Measurements from ENCODE around the gene NACA.

Gene NACA

DNA sequence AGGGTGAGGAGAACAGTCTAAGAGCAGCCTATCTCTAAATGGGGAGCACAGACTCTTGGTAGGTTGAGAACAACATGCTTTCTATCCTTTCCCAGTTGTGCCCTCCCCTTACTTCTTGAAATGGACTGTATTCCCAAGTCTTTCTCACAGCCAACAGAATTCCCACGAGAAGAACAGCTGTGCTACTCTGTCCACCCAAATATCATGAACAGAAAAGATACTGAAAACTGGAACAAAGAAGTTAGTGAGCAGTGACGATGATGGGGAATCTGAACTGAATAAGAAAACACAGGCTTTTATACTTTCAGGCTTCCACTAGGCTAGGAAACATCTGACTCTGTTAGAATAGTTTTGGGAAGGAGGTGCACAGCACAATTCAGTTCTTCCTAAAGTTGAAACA, 3.4 kb downstream of the NACA start:
- H3K4me3 ChIP-seq = peak overlapping the region; percentile 85 to 98 (median 88); a peak in 18 of 20 replicates
- H3K4me1 ChIP-seq = peaks cover 61 to 78% (median 70%) of the 10 kb centered on the region in 10 experiments
- H3K27ac ChIP-seq = peak overlapping the region; percentile 12 to 97 (median 90); a peak in 21 of 22 replicates
- H3K4me2 ChIP-seq = peak overlapping the region; percentile 84 to 98 (median 93)
- TF ChIP-seq Cebpa-rat (IDR thresholded peaks at IDR 0.05) = no peak
- peak overlapping the region; percentile 90 to 99 (median 96); a peak in 21 of 22 replicates for H3K9ac ChIP-seq
- no peaks in the 10 kb centered on the region for H3K27me3 ChIP-seq
- H4K20me1 ChIP-seq = peaks cover 63 to 78% (median 72%) of the 10 kb centered on the region in 11 experiments
- H3K36me3 ChIP-seq = peaks cover 48 to 72% (median 67%) of the 10 kb centered on the region in 11 experiments
- H3K9me3 ChIP-seq (replicated peaks in 1 of 11) = no peaks in the 10 kb centered on the region

DNA sequence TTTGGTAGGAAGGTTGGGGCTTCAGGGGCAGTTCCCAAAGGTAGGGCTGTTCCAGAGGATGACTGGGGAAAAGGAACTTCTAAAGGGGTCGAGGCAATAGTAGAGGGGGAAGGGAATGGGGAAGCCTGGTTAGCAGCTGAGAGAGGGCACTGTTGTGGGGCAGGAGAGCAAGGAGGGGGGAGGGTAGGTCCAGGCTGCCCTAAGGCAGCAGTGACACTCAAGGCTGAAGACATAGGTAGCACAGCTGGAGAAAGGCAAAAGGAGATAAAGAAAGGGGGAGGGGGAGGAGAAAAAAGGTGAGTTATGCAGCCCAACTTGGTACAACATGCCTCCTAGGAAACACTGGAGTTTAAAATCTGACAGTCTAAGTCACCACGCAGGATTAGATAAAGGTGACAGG, 3.9 kb downstream of the NACA start:
- H3K9me3 ChIP-seq (replicated peaks in 1 of 11) = no peaks in the 10 kb centered on the region
- TF ChIP-seq Cebpa-rat (IDR thresholded peaks at IDR 0.05) = no peak
- no peaks in the 10 kb centered on the region for H3K27me3 ChIP-seq
- peak overlapping the region; percentile 12 to 97 (median 90); a peak in 21 of 22 replicates for H3K27ac ChIP-seq
- H4K20me1 ChIP-seq = peaks cover 68 to 83% (median 77%) of the 10 kb centered on the region in 11 experiments
- H3K36me3 ChIP-seq = peaks cover 53 to 75% (median 72%) of the 10 kb centered on the region in 11 experiments
- peak overlapping the region; percentile 90 to 99 (median 96); a peak in 21 of 22 replicates for H3K9ac ChIP-seq
- H3K4me3 ChIP-seq = peak overlapping the region; percentile 85 to 98 (median 88); a peak in 18 of 20 replicates
- peak overlapping the region; percentile 84 to 98 (median 93) for H3K4me2 ChIP-seq
- H3K4me1 ChIP-seq = peaks cover 61 to 78% (median 70%) of the 10 kb centered on the region in 10 experiments

DNA sequence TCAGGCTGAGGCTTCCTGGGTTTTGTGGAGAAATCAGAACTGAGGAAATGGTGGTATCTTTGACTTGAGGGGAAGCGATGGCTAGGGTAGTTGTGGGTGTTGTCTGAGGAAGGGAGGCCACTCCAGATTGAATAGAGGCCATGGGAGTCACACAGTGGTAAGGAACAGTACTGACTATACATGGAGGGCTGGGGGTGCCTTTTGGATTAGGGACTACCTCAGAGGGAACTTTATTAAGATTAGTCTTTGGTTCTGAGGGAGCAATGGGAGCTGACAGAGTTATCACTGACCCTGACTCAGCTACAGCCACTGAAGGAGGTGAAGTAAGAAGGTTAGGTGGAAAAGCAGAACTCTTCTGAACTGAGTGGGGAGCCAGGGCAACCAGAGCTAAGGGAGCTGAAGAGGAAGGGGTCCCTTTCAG, 4.4 kb downstream of the NACA start:
- H3K27ac ChIP-seq = peak overlapping the region; percentile 12 to 97 (median 90); a peak in 21 of 22 replicates

DNA sequence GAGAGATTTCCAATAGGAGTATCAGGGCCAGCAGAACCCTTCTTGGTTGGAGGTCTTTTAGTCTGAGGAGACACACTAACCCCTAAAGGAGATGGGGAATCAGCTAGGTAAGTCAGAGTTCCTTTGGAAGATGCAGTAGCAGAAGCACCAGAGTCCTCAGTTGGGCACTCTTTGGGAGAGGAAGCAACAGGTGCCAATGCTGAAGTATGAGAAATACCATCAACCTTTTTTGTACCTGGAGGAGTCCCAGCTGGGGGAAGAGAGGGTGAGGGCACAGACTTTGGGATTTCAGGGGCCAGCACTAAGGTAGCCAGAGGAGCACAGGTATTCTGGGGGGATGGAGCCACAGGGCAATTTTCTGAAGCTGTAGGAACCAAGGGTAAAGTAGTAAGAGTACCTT, 6.0 kb downstream of the NACA start:
- Histone ChIP-seq H4K20me1 (peaks cover 89 to 100% (median 99%) of the 10 kb centered on the region in 11 experiments), H3K36me3 (peaks cover 74 to 91% (median 88%) of the 10 kb centered on the region in 11 experiments), H3K4me2 (peak overlapping the region; percentile 84 to 98 (median 93)), H3K4me3 (peak overlapping the region in 3 of 10 experiments; percentile 14 to 25 (median 18); a peak in 4 of 20 replicates), H3K27me3 (no peaks in the 10 kb centered on the region), H3K27ac (peak overlapping the region in 9 of 11 experiments; percentile 5 to 97 (median 48); a peak in 12 of 22 replicates), H3K4me1 (peaks cover 57 to 79% (median 69%) of the 10 kb centered on the region in 10 experiments), H3K9ac (peak overlapping the region in 8 of 11 experiments; percentile 7 to 59 (median 44); a peak in 9 of 22 replicates), H3K9me3 (replicated peaks in 1 of 11) (no peaks in the 10 kb centered on the region)
- no peak for TF ChIP-seq Cebpa-rat (IDR thresholded peaks at IDR 0.05)

More for the DNA sequence above, 4.4 kb downstream of the NACA start:
- Histone ChIP-seq H3K4me1 (peaks cover 57 to 78% (median 68%) of the 10 kb centered on the region in 10 experiments), H3K9ac (peak overlapping the region; percentile 22 to 99 (median 96); a peak in 20 of 22 replicates), H3K27me3 (no peaks in the 10 kb centered on the region), H4K20me1 (peaks cover 73 to 87% (median 82%) of the 10 kb centered on the region in 11 experiments), H3K36me3 (peaks cover 58 to 80% (median 77%) of the 10 kb centered on the region in 11 experiments), H3K9me3 (replicated peaks in 1 of 11) (no peaks in the 10 kb centered on the region), H3K4me3 (peak overlapping the region; percentile 85 to 98 (median 88); a peak in 15 of 20 replicates), H3K4me2 (peak overlapping the region; percentile 84 to 98 (median 93))
- TF ChIP-seq Cebpa-rat (IDR thresholded peaks at IDR 0.05) = no peak

DNA sequence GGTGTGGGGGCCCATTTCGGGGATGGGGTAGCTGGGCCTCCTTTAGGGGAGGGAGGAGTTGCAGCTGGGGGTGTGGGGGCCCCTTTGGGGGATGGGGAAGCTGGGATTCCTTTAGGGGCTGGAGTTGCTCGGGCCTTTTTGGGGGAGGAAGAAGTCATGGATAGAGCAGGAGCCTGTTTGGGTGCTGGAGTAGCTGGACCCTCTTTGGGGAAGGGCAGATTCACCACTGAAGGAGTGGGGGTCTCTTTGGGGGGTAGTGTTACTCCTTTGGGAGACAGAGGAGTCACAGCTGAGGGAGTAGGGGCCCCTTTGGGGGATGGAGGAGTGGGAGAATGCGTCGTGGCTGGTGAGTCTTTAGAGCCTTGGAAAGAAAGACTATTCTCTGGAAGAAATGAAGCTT, 6.5 kb downstream of the NACA start:
- Histone ChIP-seq H3K9ac (peak overlapping the region in 7 of 11 experiments; percentile 7 to 59 (median 45); a peak in 8 of 22 replicates), H3K27me3 (no peaks in the 10 kb centered on the region), H3K4me1 (peaks cover 57 to 79% (median 69%) of the 10 kb centered on the region in 10 experiments), H3K4me2 (peak overlapping the region; percentile 84 to 98 (median 93)), H3K4me3 (no peak overlapping the region; a peak in 2 of 20 replicates), H3K27ac (peak overlapping the region in 8 of 11 experiments; percentile 6 to 97 (median 34); a peak in 8 of 22 replicates), H3K9me3 (replicated peaks in 1 of 11) (no peaks in the 10 kb centered on the region), H4K20me1 (peaks cover 89 to 100% (median 99%) of the 10 kb centered on the region in 11 experiments), H3K36me3 (peaks cover 75 to 91% (median 88%) of the 10 kb centered on the region in 11 experiments)
- no peak for TF ChIP-seq Cebpa-rat (IDR thresholded peaks at IDR 0.05)

DNA sequence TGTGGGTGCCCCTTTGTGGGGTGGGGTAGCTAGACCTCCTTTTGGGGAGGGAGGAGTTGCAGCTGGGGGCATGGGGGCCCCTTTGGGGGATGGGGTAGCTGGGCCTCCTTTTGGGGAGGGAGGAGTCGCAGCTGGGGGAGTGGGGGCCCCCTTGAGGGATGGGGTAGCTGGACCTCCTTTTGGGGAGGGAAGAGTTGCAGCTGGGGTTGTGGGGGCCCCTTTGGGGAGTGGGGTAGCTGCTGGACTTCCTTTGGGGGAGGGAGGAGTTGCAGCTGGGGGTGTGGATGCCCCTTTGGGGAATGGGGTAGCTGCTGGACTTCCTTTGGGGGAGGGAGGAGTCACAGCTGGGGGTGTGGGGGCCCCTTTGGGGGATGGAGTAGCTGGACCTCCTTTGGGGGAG, 7.0 kb downstream of the NACA start:
- peak overlapping the region in 4 of 11 experiments; percentile 6 to 31 (median 18); a peak in 4 of 22 replicates for H3K27ac ChIP-seq
- no peak overlapping the region for H3K4me3 ChIP-seq
- peaks cover 54 to 74% (median 67%) of the 10 kb centered on the region in 10 experiments for H3K4me1 ChIP-seq
- no peaks in the 10 kb centered on the region for H3K27me3 ChIP-seq
- peaks cover 80 to 95% (median 88%) of the 10 kb centered on the region in 11 experiments for H3K36me3 ChIP-seq
- peak overlapping the region in 8 of 11 experiments; percentile 15 to 98 (median 89); a peak in 6 of 22 replicates for H3K4me2 ChIP-seq
- H3K9me3 ChIP-seq (replicated peaks in 1 of 11) = no peaks in the 10 kb centered on the region
- no peak overlapping the region for H3K9ac ChIP-seq
- TF ChIP-seq Cebpa-rat (IDR thresholded peaks at IDR 0.05) = no peak
- H4K20me1 ChIP-seq = peaks cover 93 to 100% (median 99%) of the 10 kb centered on the region in 11 experiments

DNA sequence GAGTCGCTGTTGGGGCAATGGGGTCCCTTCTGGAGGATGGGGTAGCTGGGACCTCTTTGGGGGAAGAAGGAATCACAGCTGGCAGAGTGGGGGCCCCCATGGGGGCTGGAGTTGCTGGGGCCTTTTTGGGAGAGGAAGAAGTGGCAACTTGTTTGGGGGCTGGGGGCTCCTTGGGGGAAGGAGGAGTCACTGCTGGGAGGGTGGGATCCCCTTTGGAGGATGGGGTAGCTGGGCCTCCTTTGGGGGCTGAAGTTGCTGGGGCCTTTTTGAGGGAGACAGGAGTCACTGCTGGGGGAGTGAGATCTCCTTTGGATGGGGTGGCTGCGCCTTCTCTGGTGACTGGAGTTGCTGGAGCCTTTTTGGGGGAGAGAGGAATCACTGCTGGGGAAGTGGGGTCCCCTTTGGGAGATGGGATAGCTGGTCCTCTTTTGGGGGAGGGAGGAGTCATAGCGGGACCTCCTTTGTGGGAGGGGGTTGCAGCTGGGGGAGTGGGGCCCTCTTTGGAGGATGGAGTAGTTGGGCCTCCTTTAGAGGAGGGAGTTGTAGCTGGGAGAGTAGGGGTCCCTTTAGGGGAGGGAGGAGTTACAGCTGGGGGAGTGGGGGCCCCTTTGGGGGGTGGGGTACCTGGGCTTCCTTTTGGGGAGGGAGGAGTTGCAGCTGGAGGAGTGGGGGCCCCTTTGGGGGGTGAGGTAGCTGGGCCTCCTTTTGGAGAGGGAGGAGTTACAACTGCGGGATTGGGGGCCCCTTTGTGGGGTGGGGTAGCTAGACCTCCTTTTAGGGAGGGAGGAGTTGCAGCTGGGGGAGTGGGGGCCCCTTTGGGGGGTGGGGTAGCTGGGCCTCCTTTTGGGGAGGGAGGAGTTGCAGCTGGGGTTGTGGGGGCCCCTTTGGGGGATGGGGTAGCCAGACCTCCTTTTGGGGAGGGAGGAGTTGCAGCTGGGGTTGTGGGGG, 7.9 kb downstream of the NACA start:
- peaks cover 82 to 96% (median 89%) of the 10 kb centered on the region in 11 experiments for H3K36me3 ChIP-seq
- H3K27me3 ChIP-seq = no peaks in the 10 kb centered on the region
- no peaks in the 10 kb centered on the region for H3K9me3 ChIP-seq (replicated peaks in 1 of 11)
- H3K9ac ChIP-seq = peak overlapping the region in 9 of 11 experiments; percentile 0 to 45 (median 24); a peak in 7 of 22 replicates
- peaks cover 87 to 100% (median 94%) of the 10 kb centered on the region in 11 experiments for H4K20me1 ChIP-seq
- H3K4me3 ChIP-seq = no peak overlapping the region
- H3K4me2 ChIP-seq = peak overlapping the region in 10 of 11 experiments; percentile 6 to 46 (median 32); a peak in 14 of 22 replicates
- H3K27ac ChIP-seq = peak overlapping the region in 9 of 11 experiments; percentile 0 to 63 (median 35); a peak in 12 of 22 replicates
- no peak for TF ChIP-seq Cebpa-rat (IDR thresholded peaks at IDR 0.05)
- peaks cover 45 to 65% (median 57%) of the 10 kb centered on the region in 10 experiments for H3K4me1 ChIP-seq

DNA sequence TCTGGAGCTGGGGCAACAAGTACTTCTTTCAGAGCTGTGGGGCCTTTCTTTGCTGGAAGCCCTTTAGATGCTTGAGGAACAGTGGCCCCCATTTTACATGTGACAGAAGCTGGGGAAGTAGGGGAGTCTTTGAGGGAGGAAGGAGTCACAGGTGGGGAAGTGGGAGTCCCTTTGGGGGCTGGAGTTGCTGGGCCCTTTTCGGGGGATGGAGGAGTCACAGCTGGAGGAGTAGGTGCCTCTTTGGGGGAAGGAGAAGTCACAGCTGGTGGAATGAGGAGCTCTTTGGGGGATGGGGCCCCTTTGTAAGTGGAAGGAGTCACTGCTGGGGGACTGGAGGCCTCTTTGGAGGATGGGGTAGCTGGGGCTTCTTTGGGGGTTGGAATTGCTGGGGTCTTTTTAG, 8.6 kb downstream of the NACA start:
- H4K20me1 ChIP-seq = peaks cover 79 to 99% (median 87%) of the 10 kb centered on the region in 11 experiments
- H3K4me1 ChIP-seq = peaks cover 38 to 57% (median 50%) of the 10 kb centered on the region in 10 experiments
- peak overlapping the region in 9 of 11 experiments; percentile 0 to 45 (median 20); a peak in 8 of 22 replicates for H3K9ac ChIP-seq
- peaks cover 84 to 96% (median 89%) of the 10 kb centered on the region in 11 experiments for H3K36me3 ChIP-seq
- H3K27me3 ChIP-seq = no peaks in the 10 kb centered on the region
- H3K27ac ChIP-seq = peak overlapping the region in 10 of 11 experiments; percentile 0 to 63 (median 34); a peak in 13 of 22 replicates
- H3K9me3 ChIP-seq (replicated peaks in 1 of 11) = no peaks in the 10 kb centered on the region
- no peak overlapping the region for H3K4me3 ChIP-seq
- H3K4me2 ChIP-seq = peak overlapping the region in 10 of 11 experiments; percentile 6 to 46 (median 32); a peak in 13 of 22 replicates
- no peak for TF ChIP-seq Cebpa-rat (IDR thresholded peaks at IDR 0.05)

Measured in BLaER1 treated with 17β-estradiol and CSF1 and Interleukin-3, amounts not matched to agents 10 nM and 100 nM (cell line).